Activated CD4-positive, alpha-beta T cell treated with anti-CD3 and anti-CD28 coated beads, Interleukin-10, Interleukin-2, amounts not matched to agents 100 ng/mL and 50 ng/mL, durations not matched to agents 16 hours and 8 hours (primary cell): ENCODE data around the gene NPDC1.

Experiments
- DNase-seq: peaks from one replicate; pipeline ENCODE4 v3.0.0-alpha.2; 2020

NPDC1 gene, protein sequence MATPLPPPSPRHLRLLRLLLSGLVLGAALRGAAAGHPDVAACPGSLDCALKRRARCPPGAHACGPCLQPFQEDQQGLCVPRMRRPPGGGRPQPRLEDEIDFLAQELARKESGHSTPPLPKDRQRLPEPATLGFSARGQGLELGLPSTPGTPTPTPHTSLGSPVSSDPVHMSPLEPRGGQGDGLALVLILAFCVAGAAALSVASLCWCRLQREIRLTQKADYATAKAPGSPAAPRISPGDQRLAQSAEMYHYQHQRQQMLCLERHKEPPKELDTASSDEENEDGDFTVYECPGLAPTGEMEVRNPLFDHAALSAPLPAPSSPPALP

DNA sequence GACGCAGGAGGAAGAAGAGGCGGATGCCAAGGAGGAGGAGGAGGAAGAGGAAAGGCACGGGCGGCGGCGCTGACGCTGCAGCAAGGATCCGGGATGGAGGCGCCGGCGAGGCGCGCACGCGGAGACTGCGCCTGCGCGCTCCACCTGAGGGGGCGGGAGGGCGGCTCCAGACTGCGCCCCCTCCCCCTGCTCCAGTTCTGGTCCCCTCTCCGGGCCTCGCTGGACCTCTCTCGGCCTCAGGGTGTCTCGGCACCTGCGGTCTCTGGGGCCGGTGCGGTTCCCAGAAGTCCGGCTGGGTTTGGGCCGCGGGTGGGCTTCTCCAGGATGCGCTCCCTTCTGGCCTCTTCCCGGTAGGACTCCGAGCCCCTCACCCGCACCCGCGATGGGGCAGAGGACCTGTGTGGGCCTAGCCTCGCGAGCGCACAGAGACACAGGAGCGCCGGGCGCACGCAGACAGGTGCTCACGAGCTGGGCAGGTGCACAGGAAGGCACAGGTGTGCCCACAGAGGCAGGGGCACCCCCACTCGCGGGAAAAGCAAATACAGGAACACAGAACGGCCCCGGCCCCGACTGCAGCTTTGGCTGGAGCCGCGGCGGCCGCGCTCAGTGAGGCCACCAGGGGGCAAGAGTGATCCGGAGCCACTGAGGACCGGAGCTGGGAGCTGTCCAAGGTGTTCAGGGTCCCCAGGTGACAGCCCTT is at the start of gene NPDC1:
TSS of gene NPDC1 (minus strand) at position 90 of the 700 bp plus-strand sequence. CDS start 188 bp downstream, outside the sequence.
- DNase-seq = peak; percentile 91

DNA sequence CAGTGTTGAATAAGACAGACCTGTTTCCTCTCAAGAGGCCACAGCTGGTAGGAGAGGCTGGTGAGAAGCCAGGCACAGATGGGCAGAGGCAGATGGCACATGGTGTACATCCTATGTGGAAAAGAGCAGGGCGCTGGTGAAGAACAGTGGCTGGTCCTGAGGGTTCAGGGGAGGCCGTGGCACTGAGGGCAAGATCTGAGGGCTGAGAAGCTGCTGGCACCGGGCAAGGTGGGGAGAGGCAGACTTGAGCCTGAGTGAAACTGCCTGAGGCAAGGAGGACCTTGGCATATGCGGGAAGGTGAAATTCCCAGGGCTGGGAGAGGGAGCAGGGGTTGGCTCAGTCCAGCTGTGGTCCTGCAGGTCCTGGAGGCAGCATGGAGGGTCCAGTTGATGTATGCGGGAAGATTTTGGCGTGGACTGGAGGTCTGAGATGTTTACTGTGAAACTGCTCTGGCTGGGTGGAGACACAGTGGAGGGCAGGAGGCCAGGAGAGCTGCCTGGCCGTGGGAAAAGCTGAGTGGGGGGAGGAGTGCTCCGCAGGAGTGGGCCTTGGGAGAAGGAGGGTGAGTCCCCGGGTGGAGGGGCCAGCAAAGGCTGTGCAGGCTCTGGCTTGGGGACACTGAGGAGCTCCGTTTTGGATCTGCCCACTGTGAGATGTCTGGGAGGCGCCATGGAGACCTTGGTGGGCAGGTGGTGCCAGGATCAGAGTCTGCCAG is 43.4 kb upstream of the NPDC1 start:
- DNase-seq = no peak

DNA sequence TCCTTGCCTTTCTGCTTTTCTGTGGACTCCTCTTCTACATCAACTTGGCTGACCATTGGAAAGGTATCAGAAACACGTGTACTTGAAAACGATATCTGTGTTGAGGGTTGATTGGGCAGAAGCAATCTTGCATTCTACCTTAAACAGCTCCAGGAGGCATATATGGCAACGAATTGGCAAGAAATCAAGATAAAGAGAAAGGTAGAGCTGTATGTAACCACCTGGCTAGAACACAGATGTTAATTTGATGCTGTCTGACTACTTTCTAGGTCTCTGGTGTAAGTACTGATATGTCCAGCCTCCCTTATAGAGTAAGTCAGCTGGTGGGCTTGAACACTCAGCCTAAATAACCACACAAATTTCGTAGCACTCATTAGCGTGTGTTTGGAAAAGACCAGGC is 42.1 kb upstream of the NPDC1 start:
- DNase-seq = no peak

DNA sequence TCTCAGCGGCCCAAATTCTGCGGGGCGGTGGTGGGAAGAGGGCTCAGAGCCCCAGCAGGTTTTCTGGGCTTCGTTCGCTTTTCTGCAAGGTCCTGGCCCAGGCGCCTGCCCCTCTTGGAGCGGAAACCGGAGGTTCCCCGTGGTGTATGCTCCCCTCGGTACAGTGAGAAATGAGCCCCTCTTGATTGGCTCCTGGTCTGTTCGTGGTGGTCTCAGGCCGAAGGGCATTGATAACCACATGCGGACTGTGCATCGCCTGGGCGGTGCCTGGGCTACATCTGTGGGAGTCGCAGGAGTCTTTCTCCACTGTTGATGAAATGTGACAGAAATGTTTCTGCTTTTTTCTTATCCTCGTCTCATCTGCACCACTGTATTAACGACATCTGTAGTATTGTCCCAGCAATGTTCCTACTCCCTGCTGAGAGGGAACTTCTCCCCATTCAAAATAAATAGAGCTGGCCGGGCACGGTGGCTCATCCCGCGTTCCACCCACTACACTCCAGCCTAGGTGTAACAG is 41.5 kb upstream of the NPDC1 start:
- DNase-seq = peak; percentile 27

DNA sequence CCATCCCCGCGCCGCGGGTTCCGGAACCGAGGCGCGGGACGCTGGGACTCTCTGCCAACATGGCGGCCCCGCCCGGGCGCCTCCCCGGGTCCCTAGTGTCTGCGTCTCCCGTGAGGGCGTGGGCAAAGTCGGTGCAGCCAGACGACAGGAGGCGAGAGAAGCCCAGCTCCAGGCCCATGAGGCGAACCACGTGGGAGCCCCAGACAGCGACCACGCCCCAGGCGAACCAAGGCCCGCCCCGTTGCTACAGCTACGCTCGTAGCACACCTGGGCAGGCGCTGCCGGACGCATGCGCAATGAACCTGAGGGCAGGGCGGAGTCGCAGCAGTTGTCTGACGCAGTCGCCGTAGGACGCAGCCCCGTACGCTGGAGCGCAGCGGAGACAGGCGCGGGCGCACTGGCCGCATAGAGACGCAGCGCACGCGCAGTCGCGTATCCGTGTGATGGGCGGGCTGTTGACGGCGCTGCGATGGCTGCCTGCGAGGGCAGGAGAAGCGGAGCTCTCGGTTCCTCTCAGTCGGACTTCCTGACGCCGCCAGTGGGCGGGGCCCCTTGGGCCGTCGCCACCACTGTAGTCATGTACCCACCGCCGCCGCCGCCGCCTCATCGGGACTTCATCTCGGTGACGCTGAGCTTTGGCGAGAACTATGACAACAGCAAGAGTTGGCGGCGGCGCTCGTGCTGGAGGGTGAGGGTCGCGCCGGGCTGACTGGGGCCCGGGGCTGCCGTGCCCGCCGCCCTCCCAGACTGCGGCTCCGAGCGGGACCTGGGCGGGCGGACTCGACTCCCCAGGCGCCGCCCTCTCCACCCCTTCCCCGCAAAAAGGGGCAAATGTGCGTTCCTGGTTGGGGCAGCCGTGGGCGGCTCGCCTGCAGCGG is 40.8 kb upstream of the NPDC1 start, which contains the start of gene MAN1B1:
TSS of gene MAN1B1 (plus strand) at position 455 of the 878 bp plus-strand sequence. CDS start at position 470, 15 bp downstream.
- DNase-seq = peak; percentile 100

DNA sequence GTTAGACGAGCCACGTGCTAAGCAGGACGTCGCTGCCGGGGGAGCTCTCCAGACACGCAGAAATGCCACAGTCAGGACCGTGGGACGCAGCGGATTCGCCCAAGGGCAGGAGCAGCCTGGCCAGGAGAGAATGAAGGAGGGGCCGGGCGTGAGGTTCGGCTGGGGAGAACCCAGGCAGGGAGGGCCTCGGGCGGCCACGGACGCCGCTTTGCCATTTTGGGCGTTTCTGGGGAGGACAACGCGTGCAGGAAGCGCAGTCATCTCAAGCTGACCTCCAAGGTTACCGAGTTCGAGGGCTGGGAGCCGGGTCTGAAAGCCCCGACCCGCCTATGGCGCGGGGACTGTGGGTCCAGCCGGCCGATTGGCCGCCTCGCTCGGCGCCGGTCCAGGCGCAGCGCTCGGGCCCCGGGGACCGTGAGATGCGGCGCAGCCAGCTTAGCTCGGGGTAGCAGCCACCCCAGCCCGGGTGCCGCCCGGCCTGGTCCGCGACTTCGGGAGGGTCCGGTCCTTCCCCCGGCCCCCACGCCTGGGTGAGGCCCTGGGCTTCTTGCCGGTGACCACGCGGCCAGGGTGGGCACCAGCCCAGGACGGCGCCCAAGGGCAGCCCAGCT is 40.0 kb upstream of the NPDC1 start:
- peak; percentile 55 for DNase-seq

DNA sequence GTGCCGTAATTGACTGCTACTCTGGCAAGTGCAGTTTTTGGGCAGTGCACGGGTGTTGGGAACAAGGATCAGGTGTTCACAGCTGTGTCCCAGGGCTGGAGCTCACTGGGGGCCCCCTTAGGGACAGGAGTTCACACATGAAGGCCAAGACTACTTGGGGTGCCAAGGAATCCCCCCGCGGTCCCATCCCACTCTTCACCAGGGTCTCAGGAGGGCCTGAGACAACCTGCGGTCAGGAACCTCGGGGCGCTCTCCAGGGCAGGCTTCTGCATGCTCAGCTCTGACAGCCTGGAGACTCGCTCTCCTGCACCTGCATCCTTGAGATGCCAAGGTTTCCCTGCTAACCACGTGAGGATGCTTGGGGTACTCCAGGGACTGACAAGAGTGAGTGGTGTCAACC is 38.5 kb upstream of the NPDC1 start:
- DNase-seq = no peak

DNA sequence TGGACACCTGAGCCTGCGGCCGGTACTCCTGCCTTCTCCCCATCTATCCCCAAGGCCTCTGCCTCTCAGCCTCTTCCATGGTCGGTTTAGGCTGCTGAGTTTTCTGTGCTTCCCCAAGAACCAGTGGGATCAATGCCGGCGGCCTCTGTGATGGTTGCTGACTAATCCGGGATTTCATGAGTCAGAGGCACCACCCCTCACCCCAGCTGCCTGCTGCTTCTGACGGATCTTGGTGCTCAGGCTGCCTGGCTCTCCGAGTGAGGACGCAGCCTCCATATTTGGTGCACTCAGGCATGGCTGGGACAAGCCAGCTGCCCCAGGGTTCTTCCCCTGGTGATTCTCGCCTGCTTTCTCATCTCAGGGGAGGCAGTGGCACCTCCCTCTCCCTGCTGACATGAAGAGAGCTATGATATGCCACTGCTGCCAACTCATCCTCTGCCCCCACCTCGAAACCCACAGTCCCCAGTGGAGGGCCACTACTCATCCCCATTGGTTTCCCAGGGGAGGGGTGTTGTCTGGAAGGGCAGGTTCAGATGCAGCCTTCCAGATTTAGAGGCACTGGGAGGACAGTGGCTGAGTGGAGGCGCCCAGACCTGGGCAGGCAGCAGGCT is 37.5 kb upstream of the NPDC1 start:
- DNase-seq = peak; percentile 45

DNA sequence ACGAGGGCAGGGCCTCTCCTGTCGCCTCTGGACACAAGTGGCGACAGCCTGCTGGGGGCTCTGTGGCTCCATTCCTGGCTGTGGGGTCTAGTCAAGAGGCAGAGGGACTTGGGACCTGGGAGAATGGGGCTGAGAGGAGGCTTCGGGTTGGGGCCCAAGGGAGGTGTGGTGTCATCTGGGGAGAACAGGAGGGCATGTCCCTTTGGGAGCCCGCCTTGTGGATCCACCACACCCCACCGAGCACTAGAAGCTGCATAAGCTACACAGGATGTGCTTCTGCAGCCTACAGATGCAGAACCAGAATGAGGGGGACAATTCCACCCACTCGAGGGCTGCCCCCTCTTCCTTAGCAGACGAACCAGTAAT is 36.9 kb upstream of the NPDC1 start:
- DNase-seq = no peak

DNA sequence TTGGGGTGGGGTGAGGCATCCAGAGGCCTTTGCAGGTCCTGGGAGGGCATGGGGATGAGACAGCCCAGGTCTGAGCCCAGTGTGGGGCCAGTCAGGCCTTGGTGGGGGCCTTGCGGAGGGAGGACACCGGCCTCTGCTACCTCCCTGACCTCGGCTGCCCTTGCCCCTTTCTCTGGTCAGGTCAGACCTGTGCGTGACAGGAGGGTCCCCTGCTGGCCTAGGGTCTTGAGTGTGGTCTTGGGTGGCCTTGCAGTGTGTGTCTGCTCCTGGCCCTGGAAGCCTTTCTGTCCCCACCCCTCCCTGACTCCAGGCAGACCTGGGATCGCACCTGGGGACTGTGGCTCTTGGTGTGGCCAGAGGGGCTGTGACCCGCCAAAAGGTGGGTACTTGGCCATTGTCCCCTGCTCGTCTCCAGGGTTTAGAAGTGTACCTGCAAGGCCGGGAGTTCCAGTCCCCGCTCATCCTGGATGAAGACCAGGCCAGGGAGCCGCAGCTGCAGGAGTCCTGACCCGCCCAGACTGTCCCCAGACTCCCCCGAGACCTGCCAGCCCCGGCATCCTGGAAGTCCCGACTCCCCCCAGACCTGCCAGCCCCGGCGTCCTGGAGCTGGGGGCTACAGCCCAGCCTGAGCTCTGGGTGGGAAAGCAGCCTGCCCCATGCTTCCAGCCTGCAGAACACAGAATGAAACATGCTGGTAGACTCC is 36.4 kb upstream of the NPDC1 start:
- DNase-seq = no peak

DNA sequence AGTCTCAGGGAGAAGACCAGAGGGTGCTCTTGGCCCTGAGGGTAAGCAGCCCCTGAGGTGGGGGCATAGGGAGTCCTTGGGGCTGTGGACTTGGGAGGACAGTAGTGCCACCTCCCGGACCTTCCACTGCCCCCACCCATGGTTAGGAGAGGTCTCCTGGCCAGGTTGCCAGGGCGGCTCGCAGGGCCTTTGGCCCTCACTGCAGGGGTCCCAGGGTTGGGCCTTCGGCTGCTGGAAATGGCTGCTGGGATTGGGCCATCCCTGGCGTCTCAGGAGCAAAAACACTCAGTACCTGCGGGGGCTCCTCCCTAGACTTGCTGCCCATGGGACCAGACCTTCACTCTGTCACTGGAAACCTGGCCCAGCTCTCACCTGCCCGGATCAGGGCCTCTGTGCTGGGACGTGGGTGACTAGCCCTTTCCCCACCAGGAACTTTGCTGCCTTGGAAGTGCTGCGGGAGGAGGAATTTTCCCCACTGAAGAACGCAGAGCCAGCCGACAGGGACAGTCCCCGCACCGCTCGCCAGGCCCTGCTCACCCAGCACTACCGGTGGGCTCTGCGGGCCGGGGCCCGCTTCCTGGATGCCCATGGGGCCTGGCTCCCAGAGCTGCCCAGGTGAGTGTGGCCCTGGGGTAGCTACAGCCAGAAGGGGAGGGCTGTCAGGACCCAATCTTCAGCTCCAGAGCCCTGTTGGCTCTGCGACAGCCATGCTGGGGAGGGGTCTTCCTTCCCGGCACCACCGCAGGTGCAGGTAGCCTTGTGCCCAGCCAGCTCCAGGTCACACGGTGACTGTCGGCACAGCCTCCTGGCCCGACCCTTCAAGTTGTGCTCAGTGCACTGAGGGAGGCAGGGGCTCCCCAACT is 34.5 kb upstream of the NPDC1 start:
- no peak for DNase-seq

DNA sequence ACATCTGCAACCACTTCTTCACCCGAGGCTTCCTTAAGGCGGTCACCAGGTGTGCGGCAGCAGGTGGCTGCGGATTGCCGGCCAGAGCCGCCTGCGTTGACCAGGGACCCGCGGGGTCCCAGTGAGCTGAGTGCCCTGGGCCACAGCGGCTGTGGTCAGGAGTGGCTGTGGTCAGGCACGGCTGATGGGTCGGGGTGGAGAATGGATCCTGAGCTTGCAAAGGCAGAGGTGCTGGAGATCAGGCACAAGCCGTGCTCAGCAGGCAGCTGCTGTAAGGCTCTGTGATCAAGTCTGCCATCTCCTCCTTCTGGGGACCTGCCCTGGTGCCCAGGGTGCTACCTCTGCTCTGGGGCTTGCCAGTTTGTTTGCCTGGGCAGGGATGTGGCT is 33.4 kb upstream of the NPDC1 start:
- DNase-seq = no peak

DNA sequence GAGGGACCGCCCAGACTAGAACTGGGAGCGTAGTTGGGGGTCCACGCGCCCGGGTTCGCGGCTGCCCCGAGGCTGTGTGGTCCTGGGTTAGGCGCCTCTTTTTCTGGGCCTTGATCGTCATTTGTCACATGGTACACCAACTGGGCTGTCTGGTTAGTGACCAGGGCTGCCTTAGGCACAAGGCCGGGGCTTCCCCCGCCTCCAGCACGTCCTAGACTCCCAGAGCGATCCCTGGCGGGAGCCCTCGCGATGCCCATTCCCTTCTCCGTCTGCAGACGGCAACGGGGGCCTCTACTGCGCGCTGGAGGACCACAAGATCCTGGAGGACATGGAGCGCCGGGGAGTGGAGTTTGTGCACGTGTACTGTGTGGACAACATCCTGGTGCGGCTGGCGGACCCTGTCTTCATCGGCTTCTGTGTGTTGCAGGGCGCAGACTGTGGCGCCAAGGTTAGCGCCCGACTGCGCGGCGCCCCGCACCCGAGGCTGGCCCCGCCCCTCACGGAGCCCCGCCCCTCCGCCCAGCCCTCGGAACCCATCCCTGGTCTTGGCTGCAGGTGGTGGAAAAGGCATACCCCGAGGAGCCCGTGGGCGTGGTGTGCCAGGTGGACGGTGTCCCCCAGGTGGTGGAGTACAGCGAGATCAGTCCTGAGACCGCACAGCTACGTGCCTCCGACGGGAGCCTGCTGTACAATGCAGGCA is 32.9 kb upstream of the NPDC1 start:
- no peak for DNase-seq

DNA sequence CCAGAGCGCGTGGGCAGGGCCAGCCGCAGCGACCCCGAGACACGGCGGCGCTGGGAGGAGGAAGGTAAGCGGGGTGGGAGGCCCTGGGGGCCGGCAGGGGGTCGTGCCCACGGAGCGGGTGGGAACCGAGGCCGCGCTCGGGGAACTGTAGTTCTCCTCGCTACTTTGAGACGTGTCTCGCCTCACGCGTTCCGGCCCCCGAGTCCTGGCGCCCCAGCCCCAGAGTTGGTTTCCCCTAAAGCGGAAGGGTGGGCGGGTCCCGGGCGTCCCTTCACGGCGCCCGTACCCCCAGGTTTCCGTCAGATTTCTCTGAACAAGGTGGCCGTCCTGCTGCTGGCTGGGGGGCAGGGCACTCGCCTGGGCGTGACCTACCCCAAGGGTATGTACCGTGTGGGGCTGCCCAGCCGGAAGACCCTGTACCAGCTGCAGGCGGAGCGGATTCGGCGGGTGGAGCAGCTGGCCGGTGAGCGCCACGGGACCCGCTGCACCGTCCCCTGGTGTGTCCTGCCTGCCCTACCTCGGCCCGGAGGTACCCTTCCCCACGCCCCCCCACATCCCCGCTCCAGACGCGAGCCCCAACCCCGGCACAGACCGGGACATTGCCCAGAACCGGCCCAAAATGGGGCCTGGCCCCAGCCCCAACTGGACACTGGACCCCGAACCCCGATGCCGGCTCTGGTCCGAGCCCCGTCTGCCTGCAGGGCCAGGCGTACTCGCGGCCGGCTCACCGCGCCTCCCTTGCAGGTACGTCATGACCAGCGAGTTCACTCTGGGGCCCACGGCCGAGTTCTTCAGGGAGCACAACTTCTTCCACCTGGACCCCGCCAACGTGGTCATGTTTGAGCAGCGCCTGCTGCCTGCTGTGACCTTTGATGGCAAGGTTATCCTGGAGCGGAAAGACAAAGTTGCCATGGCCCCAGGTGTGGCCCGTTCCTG is 32.0 kb upstream of the NPDC1 start:
- DNase-seq = peak; percentile 57

DNA sequence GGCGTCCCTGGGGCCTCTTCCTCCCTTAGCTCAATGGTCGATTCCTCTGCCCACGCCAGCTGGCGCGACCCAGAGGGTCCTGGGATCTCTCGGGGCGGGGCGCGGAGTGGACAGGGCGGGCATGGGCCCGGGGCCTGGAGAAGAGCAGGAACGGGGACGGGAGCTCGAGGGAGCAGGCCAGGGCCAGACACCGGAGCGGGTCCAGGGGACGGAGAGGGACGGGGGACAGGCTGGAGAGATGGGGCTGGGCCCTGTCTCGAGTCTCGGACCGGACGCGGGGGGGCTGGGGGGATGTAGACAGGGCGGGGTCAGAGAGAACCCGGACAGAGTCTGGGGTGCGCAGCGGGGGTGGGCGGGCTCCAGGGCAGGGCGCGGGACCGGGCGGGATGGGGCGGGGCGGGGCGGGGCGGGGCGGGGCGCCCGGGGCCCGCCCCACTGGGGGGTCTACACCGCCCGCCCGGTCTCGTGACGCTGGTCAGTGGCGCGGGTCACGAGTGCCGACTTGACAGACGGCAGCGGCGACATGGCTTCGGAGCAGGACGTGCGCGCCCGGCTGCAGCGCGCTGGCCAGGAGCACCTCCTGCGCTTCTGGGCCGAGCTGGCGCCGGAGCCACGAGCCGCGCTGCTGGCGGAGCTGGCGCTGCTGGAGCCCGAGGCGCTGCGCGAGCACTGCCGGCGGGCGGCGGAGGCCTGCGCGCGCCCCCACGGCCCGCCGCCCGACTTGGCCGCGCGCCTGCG is 31.2 kb upstream of the NPDC1 start, which contains the start of gene UAP1L1:
TSS of gene UAP1L1 (plus strand) at position 508 of the 738 bp plus-strand sequence. CDS start at position 524, 16 bp downstream.
- peak; percentile 68 for DNase-seq

DNA sequence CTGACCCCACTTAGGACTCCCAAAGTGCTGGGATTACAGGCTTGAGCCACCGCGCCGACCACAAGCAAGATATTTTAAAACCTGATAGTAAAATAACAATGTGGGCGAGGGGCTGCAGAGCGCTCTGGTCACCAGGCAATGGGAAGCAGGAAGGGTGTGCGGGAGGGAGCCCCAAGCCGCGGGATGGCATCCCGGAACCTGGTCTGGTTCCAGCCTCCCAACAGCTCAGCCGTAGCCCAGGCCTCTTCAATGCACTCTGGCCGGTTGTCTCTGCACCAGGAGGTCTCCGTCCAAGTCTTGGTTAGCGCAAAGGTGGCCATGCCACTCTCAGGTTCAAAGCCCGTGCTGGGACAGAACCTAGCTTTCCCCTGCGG is 30.6 kb upstream of the NPDC1 start:
- DNase-seq = no peak

DNA sequence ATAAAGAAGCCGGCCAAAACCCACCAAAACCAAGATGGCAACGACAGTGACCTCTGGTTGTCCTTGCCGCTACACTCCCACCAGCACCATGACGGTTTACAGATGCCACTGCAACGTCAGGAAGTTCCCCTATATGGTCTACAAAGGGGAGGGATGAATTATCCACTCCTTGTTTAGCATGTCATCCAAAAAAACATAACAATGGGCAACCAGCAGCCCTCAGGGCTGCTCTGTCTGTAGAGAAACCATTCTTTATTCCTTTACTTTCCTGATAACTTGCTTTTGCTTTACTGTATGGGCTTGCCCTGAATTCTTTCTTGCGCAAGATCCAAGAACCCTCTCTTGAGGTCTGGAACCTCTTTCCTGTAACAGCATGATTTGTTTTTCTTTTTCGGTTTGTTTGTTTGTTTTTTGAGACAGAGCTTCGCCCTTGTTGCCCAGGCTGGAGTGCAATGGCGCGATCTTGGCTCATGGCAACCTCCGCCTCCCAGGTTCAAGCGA is 29.3 kb upstream of the NPDC1 start:
- DNase-seq = no peak
